Measurements from ENCODE around the gene RHOG.
"Not testable (repeated sequence)": the region's sequence is repeated elsewhere in the genome, so short reads cannot be mapped to it uniquely, and the experiment has no call there.

The RHOG gene

GRCh38 chr11:3832816-3833215 is 7.9 kb downstream of the RHOG start:
- DNase-seq: no peak

GRCh38 chr11:3831378-3832239 is 9.2 kb downstream of the RHOG start:
- no peak for DNase-seq

GRCh38 chr11:3830730-3831129 is 10.0 kb downstream of the RHOG start:
- DNase-seq: no peak

- no peak for DNase-seq
Measured at GRCh38 chr11:3830088-3830487, 10.7 kb downstream of the RHOG start.

GRCh38 chr11:3827434-3828186 is 13.1 kb downstream of the RHOG start:
- DNase-seq: no peak

GRCh38 chr11:3826721-3827120 is 14.0 kb downstream of the RHOG start:
- DNase-seq: no peak

- DNase-seq: no peak
Measured at GRCh38 chr11:3825473-3826154, 15.1 kb downstream of the RHOG start.

- DNase-seq: peak; percentile 90
Measured at GRCh38 chr11:3824714-3825472, 15.9 kb downstream of the RHOG start.

GRCh38 chr11:3823762-3824506 is 16.8 kb downstream of the RHOG start:
- no peak for DNase-seq

GRCh38 chr11:3823303-3823702 is 17.5 kb downstream of the RHOG start:
- no peak for DNase-seq

- no peak for DNase-seq
Measured at GRCh38 chr11:3822312-3822711, 18.4 kb downstream of the RHOG start.

- DNase-seq: no peak
Measured at GRCh38 chr11:3820971-3821370, 19.8 kb downstream of the RHOG start.

- no peak for DNase-seq
Measured at GRCh38 chr11:3817181-3817800, 23.5 kb downstream of the RHOG start.

GRCh38 chr11:3816673-3817072 is 24.1 kb downstream of the RHOG start:
- no peak for DNase-seq

GRCh38 chr11:3815845-3816244 is 24.9 kb downstream of the RHOG start:
- no peak for DNase-seq

- not testable (repeated sequence) for DNase-seq
Measured at GRCh38 chr11:3814832-3815231, 25.9 kb downstream of the RHOG start.

GRCh38 chr11:3810951-3811350 is 29.8 kb downstream of the RHOG start:
- no peak for DNase-seq

GRCh38 chr11:3810446-3810845 is 30.3 kb downstream of the RHOG start:
- DNase-seq: no peak

GRCh38 chr11:3809624-3809928 is 31.2 kb downstream of the RHOG start:
- DNase-seq: no peak

- DNase-seq: no peak
Measured at GRCh38 chr11:3808861-3809623, 31.7 kb downstream of the RHOG start.
